DOHH2 (cell line): Measurements from ENCODE around the gene TMED7.

Experiments used
- EZH2phosphoT487 ChIP-seq: fragments of 200-600 bp; sonication (generic); IDR thresholded peaks from 2 replicates; pipeline ENCODE4 v1.6.1; 2017; ENCODE audit warnings: borderline replicate concordance, mild to moderate bottlenecking, antibody characterized with exemption, low read length, moderate library complexity, mixed read lengths
- TF ChIP-seq, protein P1 (sequence below): fragments of 200-600 bp; sonication (generic); IDR thresholded peaks from one replicate; pipeline ENCODE4 v1.5.1; 2014; ENCODE audit warnings: antibody characterized with exemption, mild to moderate bottlenecking, low read depth, low read length; ENCODE audit not compliant: poor library complexity, severe bottlenecking

DNA sequence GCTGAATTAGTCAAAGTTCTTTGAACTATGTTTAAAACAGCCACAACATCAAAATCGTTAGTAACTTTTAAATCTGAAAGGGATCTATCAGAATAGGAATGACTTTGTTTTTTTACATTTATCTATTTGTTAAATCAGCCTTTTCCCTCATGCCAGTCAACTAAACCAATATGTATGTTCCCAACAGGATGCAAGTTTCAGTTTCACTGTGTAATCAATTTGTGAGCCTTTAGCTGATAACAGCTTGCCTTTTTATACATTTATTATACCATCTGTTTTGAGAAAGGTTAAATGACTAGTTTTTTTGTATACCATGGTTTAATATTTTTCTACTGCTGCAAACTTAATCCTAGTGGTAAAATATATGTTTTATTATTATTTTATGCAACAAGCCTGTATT is 8.9 kb downstream of the TMED7 start:
- TF ChIP-seq, protein P1, sequence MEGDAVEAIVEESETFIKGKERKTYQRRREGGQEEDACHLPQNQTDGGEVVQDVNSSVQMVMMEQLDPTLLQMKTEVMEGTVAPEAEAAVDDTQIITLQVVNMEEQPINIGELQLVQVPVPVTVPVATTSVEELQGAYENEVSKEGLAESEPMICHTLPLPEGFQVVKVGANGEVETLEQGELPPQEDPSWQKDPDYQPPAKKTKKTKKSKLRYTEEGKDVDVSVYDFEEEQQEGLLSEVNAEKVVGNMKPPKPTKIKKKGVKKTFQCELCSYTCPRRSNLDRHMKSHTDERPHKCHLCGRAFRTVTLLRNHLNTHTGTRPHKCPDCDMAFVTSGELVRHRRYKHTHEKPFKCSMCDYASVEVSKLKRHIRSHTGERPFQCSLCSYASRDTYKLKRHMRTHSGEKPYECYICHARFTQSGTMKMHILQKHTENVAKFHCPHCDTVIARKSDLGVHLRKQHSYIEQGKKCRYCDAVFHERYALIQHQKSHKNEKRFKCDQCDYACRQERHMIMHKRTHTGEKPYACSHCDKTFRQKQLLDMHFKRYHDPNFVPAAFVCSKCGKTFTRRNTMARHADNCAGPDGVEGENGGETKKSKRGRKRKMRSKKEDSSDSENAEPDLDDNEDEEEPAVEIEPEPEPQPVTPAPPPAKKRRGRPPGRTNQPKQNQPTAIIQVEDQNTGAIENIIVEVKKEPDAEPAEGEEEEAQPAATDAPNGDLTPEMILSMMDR = no peak
- no peak for TF ChIP-seq EZH2phosphoT487
